ENCODE data around the gene ADAD2.

- TF ChIP-seq SUZ12 (IDR thresholded peaks at IDR 0.05; ENCODE audit: extremely low read depth, insufficient read depth, insufficient read length) (no peak), ZNF274 (IDR thresholded peaks at IDR 0.05; ENCODE audit: low read depth, low read length) (no peak)
Measured at GRCh38 chr16:84224554-84224953, 33.6 kb downstream of the ADAD2 start.

Measured in NT2/D1 (cell line).